ENCODE data around the gene ADAR. TPM values are rescaled to one million over a fixed set of nuclear protein-coding genes. Genes with fewer than 3 reads are reported as not detected.
"Not testable (repeated sequence)": the region's sequence is repeated elsewhere in the genome, so short reads cannot be mapped to it uniquely, and the experiment has no call there.

The ADAR gene
- total RNA-seq (100 to 1,000 TPM in 1 of 4 donors, 10 to 100 TPM in 3; 59.4 to 103 (median 69.7) TPM), polyA plus RNA-seq (10 to 100 TPM; 21.0 to 80.7 (median 38.6) TPM)

GRCh38 chr1:154607609-154608396 is at the start of gene ADAR:
TSS of gene ADAR (minus strand) at chr1:154608186. CDS start at chr1:154608006, 180 bp downstream.
- Histone ChIP-seq H3K4me1 (peaks cover 0 to 58% (median 50%) of the 10 kb centered on the region in 4 donors), H3K27ac (peak within 1 kb of the TSS; percentile 93 to 99 (median 96)), H3K36me3 (no peaks in the 10 kb centered on the region), H3K4me3 (peak within 1 kb of the TSS; percentile 64 to 98 (median 84)), H3K9me3 (no peaks in the 10 kb centered on the region), H3K27me3 (no peaks in the 10 kb centered on the region)
- intact Hi-C loops (cut with DNase I), result loop anchor here (2.0 kb wide), 1 partner anchor 49 kb away; the partner anchor contains the start of gene UBE2Q1
- 0 to 1% methylated on average over 59 of the region's 59 CpGs for WGBS, 2 donors
- peak; percentile 98 for DNase-seq
- TF ChIP-seq POLR2AphosphoS5 (IDR thresholded peaks at IDR 0.05), result peak; percentile 52 to 85 (median 83)
- peak; percentile 15 to 17 for TF ChIP-seq POLR2A (IDR thresholded peaks at IDR 0.05)
- TF ChIP-seq EP300 (IDR thresholded peaks at IDR 0.05), result peak in 1 of 4 donors; percentile 10
- TF ChIP-seq CTCF (IDR thresholded peaks at IDR 0.05), result no peak

GRCh38 chr1:154657556-154657955 is 49.6 kb upstream of the ADAR start:
- no peaks in the 10 kb centered on the region for H3K9me3 ChIP-seq
- no peaks in the 10 kb centered on the region for H3K27me3 ChIP-seq

GRCh38 chr1:154652893-154653292 is 44.9 kb upstream of the ADAR start:
- TF ChIP-seq POLR2A (IDR thresholded peaks at IDR 0.05), result no peak
- TF ChIP-seq EP300 (IDR thresholded peaks at IDR 0.05), result no peak
- no peak for TF ChIP-seq CTCF (IDR thresholded peaks at IDR 0.05)
- TF ChIP-seq POLR2AphosphoS5 (IDR thresholded peaks at IDR 0.05), result no peak
- no peak overlapping the region for H3K27ac ChIP-seq
- H3K36me3 ChIP-seq, result no peaks in the 10 kb centered on the region
- intact Hi-C loops (cut with DNase I), result no loop called here
- H3K4me3 ChIP-seq, result no peak overlapping the region
- H3K4me1 ChIP-seq, result no peaks in the 10 kb centered on the region
- no peaks in the 10 kb centered on the region for H3K9me3 ChIP-seq
- no peak for DNase-seq
- no peaks in the 10 kb centered on the region for H3K27me3 ChIP-seq

More at GRCh38 chr1:154657556-154657955, 49.6 kb upstream of the ADAR start:
- H3K4me1 ChIP-seq, result no peaks in the 10 kb centered on the region
- no peak overlapping the region for H3K4me3 ChIP-seq
- H3K36me3 ChIP-seq, result no peaks in the 10 kb centered on the region
- TF ChIP-seq EP300 (IDR thresholded peaks at IDR 0.05), result no peak
- no peak for TF ChIP-seq POLR2AphosphoS5 (IDR thresholded peaks at IDR 0.05)
- TF ChIP-seq POLR2A (IDR thresholded peaks at IDR 0.05), result no peak
- TF ChIP-seq CTCF (IDR thresholded peaks at IDR 0.05), result no peak
- H3K27ac ChIP-seq, result no peak overlapping the region
- intact Hi-C loops (cut with DNase I), result no loop called here
- DNase-seq, result no peak
- 23 to 43% methylated on average over 2 of the region's 2 CpGs for whole genome bisulfite sequencing, 2 donors

- H3K27me3 ChIP-seq; H3K27ac ChIP-seq; H3K36me3 ChIP-seq; H3K4me3 ChIP-seq; H3K9me3 ChIP-seq; intact Hi-C loops (cut with DNase I); H3K4me1 ChIP-seq; DNase-seq: not testable (repeated sequence)
- WGBS, 2 donors, result 97 to 99% methylated on average over 3 of the region's 3 CpGs
These were observed 36.7 kb upstream of the ADAR start for GRCh38 chr1:154644724-154645123.

- no peaks in the 10 kb centered on the region for H3K36me3 ChIP-seq
- 83 to 90% methylated on average over 1 of the region's 1 CpG for WGBS, 2 donors
- DNase-seq, result no peak
- no peak overlapping the region for H3K4me3 ChIP-seq
- intact Hi-C loops (cut with DNase I), result no loop called here
- H3K27ac ChIP-seq, result no peak overlapping the region
- no peaks in the 10 kb centered on the region for H3K4me1 ChIP-seq
- TF ChIP-seq POLR2A (IDR thresholded peaks at IDR 0.05) (no peak), POLR2AphosphoS5 (IDR thresholded peaks at IDR 0.05) (no peak), EP300 (IDR thresholded peaks at IDR 0.05) (no peak), CTCF (IDR thresholded peaks at IDR 0.05) (no peak)
- no peaks in the 10 kb centered on the region for H3K9me3 ChIP-seq
- H3K27me3 ChIP-seq, result no peaks in the 10 kb centered on the region
These were observed 33.5 kb upstream of the ADAR start for GRCh38 chr1:154641534-154641933.
